Activated naive CD4-positive, alpha-beta T cell treated with anti-CD3 and anti-CD28 coated beads for 36 hours (primary cell): ENCODE results near the gene GPR85. TPM values are rescaled to one million over a fixed set of nuclear protein-coding genes. Genes with fewer than 3 reads are reported as not detected.
"Not testable (repeated sequence)": the region's sequence is repeated elsewhere in the genome, so short reads cannot be mapped to it uniquely, and the experiment has no call there.

Experiments
- CTCF ChIA-PET: fragments of 350-600 bp; sonication (Branson Sonifier 250); formaldehyde crosslinking; loops from one replicate; lab custom pipeline; 2021; ENCODE audit warnings: antibody characterized with exemption; lab: Charles Lee
- DNase-seq: peaks from one replicate; pipeline ENCODE4 v3.0.0-alpha.2; 2020
- H3K27ac Mint-ChIP-seq: one replicate; pipeline ENCODE4 v1.8.0; 2021; ENCODE audit warnings: mild to moderate bottlenecking, mixed read lengths
- H3K27me3 Mint-ChIP-seq: one replicate; pipeline ENCODE4 v1.8.0; 2021; ENCODE audit warnings: low read depth, mixed read lengths
- H3K36me3 Mint-ChIP-seq: one replicate; pipeline ENCODE4 v1.8.0; 2021; ENCODE audit warnings: low read depth, mixed read lengths
- H3K4me1 Mint-ChIP-seq: one replicate; pipeline ENCODE4 v1.8.0; 2021; ENCODE audit warnings: low read depth, mixed read lengths
- H3K4me3 Mint-ChIP-seq: one replicate; pipeline ENCODE4 v1.8.0; 2021; ENCODE audit warnings: mild to moderate bottlenecking, moderate library complexity, mixed read lengths
- H3K9me3 Mint-ChIP-seq: one replicate; pipeline ENCODE4 v1.8.0; 2021; ENCODE audit warnings: mixed read lengths
- intact Hi-C: fragments of 100-400 bp; cut with micrococcal nuclease; formaldehyde crosslinking; loops from one replicate; pipeline ENCODE4 v1.15.1; 2023
- total RNA-seq, 2 experiments: library from RNA; stranded (reverse); gene quantifications; one replicate each; pipeline ENCODE4 v1.2.3, GENCODE V29; 2021

The GPR85 gene, protein sequence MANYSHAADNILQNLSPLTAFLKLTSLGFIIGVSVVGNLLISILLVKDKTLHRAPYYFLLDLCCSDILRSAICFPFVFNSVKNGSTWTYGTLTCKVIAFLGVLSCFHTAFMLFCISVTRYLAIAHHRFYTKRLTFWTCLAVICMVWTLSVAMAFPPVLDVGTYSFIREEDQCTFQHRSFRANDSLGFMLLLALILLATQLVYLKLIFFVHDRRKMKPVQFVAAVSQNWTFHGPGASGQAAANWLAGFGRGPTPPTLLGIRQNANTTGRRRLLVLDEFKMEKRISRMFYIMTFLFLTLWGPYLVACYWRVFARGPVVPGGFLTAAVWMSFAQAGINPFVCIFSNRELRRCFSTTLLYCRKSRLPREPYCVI
- not detected for total RNA-seq

DNA sequence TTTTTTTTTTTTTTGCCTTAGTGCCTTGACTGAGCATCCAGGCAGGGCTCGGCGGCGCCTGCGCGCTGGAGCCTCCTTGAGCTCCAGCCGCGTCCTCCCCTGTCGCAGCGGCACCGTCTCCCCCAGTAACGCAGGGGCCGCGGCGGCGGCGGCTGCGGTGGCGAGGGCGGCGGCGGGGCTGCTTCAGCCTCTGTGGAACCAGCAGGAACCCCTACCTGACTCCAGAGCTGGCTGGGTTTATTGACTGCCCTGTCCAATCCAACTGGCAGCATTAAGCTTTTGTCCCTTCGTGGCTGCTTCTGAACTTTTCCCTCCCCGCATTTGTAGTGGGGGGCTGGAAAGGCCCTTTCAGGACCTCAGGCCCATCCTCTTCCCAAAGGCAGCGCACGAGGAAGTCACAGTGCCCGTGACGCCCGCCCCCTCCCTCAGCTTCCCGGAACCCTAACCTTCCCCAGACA is at the start of gene GPR85:
GPR85 (minus strand) TSS at position 397 of the 458 bp plus-strand sequence. CDS start 2,106 bp downstream, outside the sequence.
- H3K4me3 Mint-ChIP-seq: peak within 1 kb of the TSS; percentile 58
- no peak within 1 kb of the TSS for H3K27ac Mint-ChIP-seq
- intact Hi-C loops: no loop called here
- peaks cover 49% of the 10 kb centered on the region for H3K27me3 Mint-ChIP-seq
- CTCF ChIA-PET: interaction anchor here (0.8 kb wide), 1 partner anchor 34 kb away, joined by 3 read pairs; no protein-coding TSS in a partner anchor
- no peaks in the 10 kb centered on the region for H3K9me3 Mint-ChIP-seq
- H3K4me1 Mint-ChIP-seq: peaks cover 7% of the 10 kb centered on the region
- peaks cover 2% of the 10 kb centered on the region for H3K36me3 Mint-ChIP-seq
- DNase-seq: peak; percentile 32

GRCh38 chr7:113134025-113134424 is 47.4 kb upstream of the GPR85 start:
- no peaks in the 10 kb centered on the region for H3K27me3 Mint-ChIP-seq
- H3K27ac Mint-ChIP-seq: no peak overlapping the region
- intact Hi-C loops: no loop called here
- no peak overlapping the region for H3K4me3 Mint-ChIP-seq
- DNase-seq: no peak
- no peaks in the 10 kb centered on the region for H3K36me3 Mint-ChIP-seq
- H3K9me3 Mint-ChIP-seq: no peaks in the 10 kb centered on the region
- CTCF ChIA-PET: no interaction called here
- no peaks in the 10 kb centered on the region for H3K4me1 Mint-ChIP-seq

GRCh38 chr7:113131367-113131766 is 44.7 kb upstream of the GPR85 start:
- no peaks in the 10 kb centered on the region for H3K9me3 Mint-ChIP-seq
- H3K27ac Mint-ChIP-seq: no peak overlapping the region
- DNase-seq: no peak
- CTCF ChIA-PET: no interaction called here
- H3K36me3 Mint-ChIP-seq: no peaks in the 10 kb centered on the region
- intact Hi-C loops: no loop called here
- no peaks in the 10 kb centered on the region for H3K4me1 Mint-ChIP-seq
- no peaks in the 10 kb centered on the region for H3K27me3 Mint-ChIP-seq
- no peak overlapping the region for H3K4me3 Mint-ChIP-seq

DNA sequence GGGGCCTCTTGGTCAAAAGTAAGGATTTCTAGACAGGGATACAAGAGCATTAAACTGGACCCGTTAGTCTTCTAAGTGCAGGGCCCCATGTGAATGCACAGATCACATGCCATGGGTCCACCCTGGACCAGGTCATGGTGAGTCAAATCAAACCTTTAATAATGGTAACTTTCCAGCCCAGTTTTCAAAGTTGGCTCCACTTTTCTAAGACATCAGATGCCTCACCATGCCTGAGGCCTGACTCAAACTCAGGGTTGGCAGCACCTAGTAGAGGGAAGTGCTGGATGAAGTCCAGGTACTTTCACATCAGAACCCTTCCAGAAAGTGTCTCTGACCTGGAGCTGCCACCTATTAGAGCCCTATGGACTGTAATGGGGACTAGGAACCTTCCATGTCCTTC is 41.4 kb upstream of the GPR85 start:
- Mint-ChIP-seq H3K27me3 (peaks cover 3% of the 10 kb centered on the region), H3K4me1 (peaks cover under 1% of the 10 kb centered on the region), H3K9me3 (no peaks in the 10 kb centered on the region), H3K4me3 (no peak overlapping the region), H3K27ac (no peak overlapping the region), H3K36me3 (no peaks in the 10 kb centered on the region)
- DNase-seq: no peak
- CTCF ChIA-PET: no interaction called here
- intact Hi-C loops: no loop called here

GRCh38 chr7:113125728-113126127 is 39.1 kb upstream of the GPR85 start:
- CTCF ChIA-PET: interaction anchor here (1.1 kb wide), 1 partner anchor 11 kb away, joined by 4 read pairs; no protein-coding TSS in a partner anchor
- H3K4me3 Mint-ChIP-seq: no peak overlapping the region
- H3K4me1 Mint-ChIP-seq: peaks cover 8% of the 10 kb centered on the region
- H3K27me3 Mint-ChIP-seq: peaks cover 3% of the 10 kb centered on the region
- no peaks in the 10 kb centered on the region for H3K9me3 Mint-ChIP-seq
- no peaks in the 10 kb centered on the region for H3K36me3 Mint-ChIP-seq
- no peak overlapping the region for H3K27ac Mint-ChIP-seq
- intact Hi-C loops: no loop called here
- DNase-seq: no peak

DNA sequence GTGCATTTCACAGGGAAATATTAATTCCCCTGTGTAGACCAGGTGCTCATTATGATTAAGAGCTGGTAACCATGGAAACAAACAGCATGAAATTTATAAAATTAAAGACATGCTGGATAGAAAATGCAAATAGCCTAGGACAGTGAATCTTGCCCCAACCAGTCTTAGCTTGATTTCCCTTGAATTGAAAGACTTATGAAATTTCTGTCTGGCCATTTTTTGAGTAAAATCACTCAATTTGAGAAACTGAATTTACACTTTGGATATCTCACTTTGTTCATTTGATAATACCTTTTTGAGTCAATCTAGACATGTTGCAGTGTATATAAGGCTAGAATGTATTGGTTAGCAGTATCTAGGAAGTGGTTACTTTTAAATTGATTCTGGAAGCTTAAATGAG is 36.1 kb upstream of the GPR85 start:
- Mint-ChIP-seq H3K4me1 (peaks cover 19% of the 10 kb centered on the region), H3K27ac (no peak overlapping the region), H3K36me3 (peaks cover under 1% of the 10 kb centered on the region), H3K9me3 (no peaks in the 10 kb centered on the region), H3K4me3 (no peak overlapping the region), H3K27me3 (peaks cover 3% of the 10 kb centered on the region)
- intact Hi-C loops: loop anchor here (5.0 kb wide), 1 partner anchor 565 kb away; no protein-coding TSS in a partner anchor
- DNase-seq: no peak
- CTCF ChIA-PET: interaction anchor here (0.7 kb wide), 1 partner anchor 96 kb away, joined by 4 read pairs; no protein-coding TSS in a partner anchor

- no peak overlapping the region for H3K4me3 Mint-ChIP-seq
- peaks cover 3% of the 10 kb centered on the region for H3K27me3 Mint-ChIP-seq
- peaks cover 28% of the 10 kb centered on the region for H3K4me1 Mint-ChIP-seq
- no peak for DNase-seq
- intact Hi-C loops: loop anchor here (5.0 kb wide), 1 partner anchor 563 kb away; no protein-coding TSS in a partner anchor
- H3K36me3 Mint-ChIP-seq: peaks cover 7% of the 10 kb centered on the region
- H3K27ac Mint-ChIP-seq: no peak overlapping the region
- CTCF ChIA-PET: interaction anchor here (0.6 to 1.2 kb wide), 2 partner anchors 26 to 34 kb away, joined by 3 read pairs; partner anchors contain the start of gene GPR85
- no peaks in the 10 kb centered on the region for H3K9me3 Mint-ChIP-seq
Measured at GRCh38 chr7:113120647-113121046, 34.0 kb upstream of the GPR85 start.

GRCh38 chr7:113119429-113119828 is 32.8 kb upstream of the GPR85 start:
- no peaks in the 10 kb centered on the region for H3K9me3 Mint-ChIP-seq
- H3K27me3 Mint-ChIP-seq: no peaks in the 10 kb centered on the region
- peaks cover 13% of the 10 kb centered on the region for H3K36me3 Mint-ChIP-seq
- intact Hi-C loops: loop anchor here (2.0 to 5.0 kb wide), 3 partner anchors 337 to 1557 kb away; partner anchors contain the start of gene IMMP2L
- CTCF ChIA-PET: interaction anchor here (1.2 kb wide), 1 partner anchor 33 kb away, joined by 3 read pairs; the partner anchor contains the start of gene GPR85
- DNase-seq: no peak
- H3K4me1 Mint-ChIP-seq: peaks cover 28% of the 10 kb centered on the region
- H3K27ac Mint-ChIP-seq: no peak overlapping the region
- H3K4me3 Mint-ChIP-seq: peak overlapping the region; percentile 85

GRCh38 chr7:113118074-113118959 is 31.7 kb upstream of the GPR85 start, which contains the start of gene SMIM30:
TSS of gene SMIM30 (minus strand) at chr7:113118554. CDS start at chr7:113117578, 976 bp downstream.
- intact Hi-C loops: loop anchor here (1.0 to 5.0 kb wide), 6 partner anchors 178 to 1556 kb away; partner anchors contain the start of genes DOCK4, IMMP2L and ZNF277
- H3K36me3 Mint-ChIP-seq: peaks cover 19% of the 10 kb centered on the region
- peak within 1 kb of the TSS; percentile 79 for H3K27ac Mint-ChIP-seq
- peak within 1 kb of the TSS; percentile 85 for H3K4me3 Mint-ChIP-seq
- H3K9me3 Mint-ChIP-seq: no peaks in the 10 kb centered on the region
- CTCF ChIA-PET: no interaction called here
- no peaks in the 10 kb centered on the region for H3K27me3 Mint-ChIP-seq
- peak; percentile 92 for DNase-seq
- peaks cover 28% of the 10 kb centered on the region for H3K4me1 Mint-ChIP-seq

DNA sequence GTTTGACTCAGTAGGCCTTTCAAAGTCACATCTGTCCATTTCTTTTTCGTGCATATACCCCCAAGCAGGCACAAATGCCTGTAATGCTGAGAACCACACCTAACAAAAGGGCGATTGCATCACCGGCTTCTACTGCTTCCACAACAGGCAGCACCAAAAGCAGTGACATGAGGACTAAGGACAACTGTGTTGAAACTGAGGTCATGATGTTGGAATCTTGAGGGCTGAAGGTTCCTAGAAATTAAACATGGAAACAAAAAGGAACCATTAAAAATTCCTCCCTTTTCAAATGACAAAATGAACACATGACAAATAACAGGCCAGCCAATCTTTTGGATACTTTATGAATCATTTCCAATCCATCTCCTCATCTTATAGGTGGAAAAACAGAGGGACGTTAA is 30.7 kb upstream of the GPR85 start:
- CTCF ChIA-PET, H3K27me3 Mint-ChIP-seq, H3K9me3 Mint-ChIP-seq: not testable (repeated sequence)
- H3K36me3 Mint-ChIP-seq: peaks cover 24% of the 10 kb centered on the region
- intact Hi-C loops: loop anchor here (5.0 kb wide), 1 partner anchor 1555 kb away; the partner anchor contains the start of gene IMMP2L
- peaks cover 24% of the 10 kb centered on the region for H3K4me1 Mint-ChIP-seq
- H3K4me3 Mint-ChIP-seq: peak overlapping the region; percentile 85
- DNase-seq: peak; percentile 8
- peak overlapping the region; percentile 41 for H3K27ac Mint-ChIP-seq

DNA sequence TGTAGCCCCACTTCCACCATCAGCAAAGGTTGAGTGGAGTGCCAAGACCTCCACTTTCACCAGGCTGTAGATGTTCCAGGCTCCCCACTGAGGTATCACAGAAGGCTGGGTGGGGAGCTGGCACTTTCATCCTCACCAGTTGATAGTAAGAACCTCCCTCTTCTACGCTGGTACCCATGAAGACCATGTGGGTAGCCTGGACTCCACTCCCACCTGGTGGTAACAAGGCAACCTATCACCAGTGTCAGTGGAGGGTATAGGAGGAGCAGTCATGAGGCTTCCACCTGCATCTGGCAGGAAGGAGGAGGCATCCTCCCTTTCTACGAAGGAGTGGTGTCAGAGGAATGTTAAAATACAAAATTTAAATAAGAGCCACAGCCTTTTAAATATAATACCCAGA is 27.3 kb upstream of the GPR85 start:
- CTCF ChIA-PET: interaction anchor here (1.2 kb wide), 1 partner anchor 308 kb away, joined by 3 read pairs; no protein-coding TSS in a partner anchor
- H3K4me1 Mint-ChIP-seq: peaks cover 12% of the 10 kb centered on the region
- H3K27me3 Mint-ChIP-seq: no peaks in the 10 kb centered on the region
- peak; percentile 10 for DNase-seq
- peaks cover 26% of the 10 kb centered on the region for H3K36me3 Mint-ChIP-seq
- no peak overlapping the region for H3K27ac Mint-ChIP-seq
- no peaks in the 10 kb centered on the region for H3K9me3 Mint-ChIP-seq
- H3K4me3 Mint-ChIP-seq: no peak overlapping the region
- intact Hi-C loops: no loop called here

- H3K27ac Mint-ChIP-seq: no peak overlapping the region
- intact Hi-C loops: no loop called here
- no peak for DNase-seq
- no peak overlapping the region for H3K4me3 Mint-ChIP-seq
- peaks cover 15% of the 10 kb centered on the region for H3K36me3 Mint-ChIP-seq
- CTCF ChIA-PET: no interaction called here
- H3K4me1 Mint-ChIP-seq: no peaks in the 10 kb centered on the region
- no peaks in the 10 kb centered on the region for H3K9me3 Mint-ChIP-seq
- no peaks in the 10 kb centered on the region for H3K27me3 Mint-ChIP-seq
Measured at GRCh38 chr7:113109718-113110117, 23.1 kb upstream of the GPR85 start.
